ENCODE results near the gene SYDE1.

Gene SYDE1

DNA sequence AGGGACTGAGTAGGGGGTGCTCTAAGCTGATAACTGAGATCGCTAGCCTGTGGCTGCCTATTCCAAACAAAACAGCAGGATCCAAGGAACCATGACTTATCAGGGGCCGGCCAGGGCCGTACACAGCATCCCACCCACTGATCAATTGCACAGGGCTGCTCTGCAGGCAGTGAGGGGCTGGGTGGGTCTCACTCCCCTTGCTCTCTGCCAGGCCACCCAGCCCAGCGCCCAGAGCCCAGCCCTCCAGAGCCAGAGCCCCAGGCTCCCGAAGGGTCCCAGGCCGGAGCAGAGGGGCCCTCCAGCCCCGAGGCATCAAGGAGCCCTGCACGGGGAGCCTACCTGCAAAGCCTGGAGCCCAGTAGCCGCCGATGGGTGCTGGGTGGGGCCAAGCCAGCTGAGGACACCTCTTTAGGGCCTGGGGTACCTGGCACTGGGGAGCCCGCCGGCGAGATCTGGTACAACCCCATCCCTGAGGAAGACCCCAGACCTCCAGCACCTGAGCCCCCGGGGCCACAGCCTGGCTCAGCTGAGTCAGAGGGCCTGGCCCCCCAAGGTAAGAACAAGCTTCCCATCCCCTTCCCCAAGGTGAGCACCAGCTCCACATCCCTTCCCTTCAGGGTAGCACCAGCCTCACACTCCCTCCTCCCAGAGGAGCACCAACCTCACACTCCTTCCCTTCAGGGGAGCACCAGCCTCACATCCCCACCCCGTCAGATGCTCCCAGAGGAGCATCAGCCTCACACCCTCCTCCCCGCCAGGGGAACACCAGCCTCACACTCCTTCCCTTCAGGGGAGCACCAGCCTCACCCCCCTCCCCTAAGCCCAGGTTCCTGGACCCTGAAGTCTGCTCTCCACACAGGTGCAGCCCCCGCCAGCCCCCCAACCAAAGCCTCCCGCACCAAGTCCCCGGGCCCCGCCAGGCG lies 1.9 kb downstream of the SYDE1 start:
- in situ Hi-C loops (cut with HindIII; ENCODE audit: low sequenced_read_pairs) = no loop called here

DNA sequence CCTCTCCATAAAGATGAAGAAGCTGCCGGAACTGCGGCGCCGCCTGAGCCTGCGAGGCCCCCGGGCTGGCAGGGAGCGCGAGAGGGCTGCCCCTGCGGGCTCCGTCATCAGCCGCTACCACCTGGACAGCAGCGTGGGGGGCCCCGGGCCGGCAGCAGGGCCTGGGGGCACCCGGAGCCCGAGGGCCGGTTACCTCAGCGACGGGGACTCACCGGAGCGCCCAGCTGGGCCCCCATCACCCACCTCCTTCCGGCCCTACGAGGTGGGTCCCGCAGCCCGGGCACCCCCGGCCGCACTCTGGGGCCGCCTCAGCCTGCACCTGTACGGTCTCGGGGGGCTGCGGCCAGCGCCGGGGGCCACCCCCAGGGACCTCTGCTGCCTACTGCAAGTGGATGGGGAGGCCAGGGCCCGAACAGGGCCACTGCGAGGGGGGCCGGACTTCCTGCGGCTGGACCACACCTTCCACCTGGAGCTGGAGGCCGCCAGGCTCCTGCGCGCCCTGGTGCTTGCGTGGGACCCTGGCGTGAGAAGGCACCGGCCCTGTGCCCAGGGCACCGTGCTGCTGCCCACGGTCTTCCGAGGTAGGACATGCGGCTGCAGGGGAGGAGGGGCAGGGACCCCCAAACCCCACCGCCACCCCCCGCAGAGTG lies 2.7 kb downstream of the SYDE1 start:
- in situ Hi-C loops (cut with HindIII; ENCODE audit: low sequenced_read_pairs) = no loop called here

DNA sequence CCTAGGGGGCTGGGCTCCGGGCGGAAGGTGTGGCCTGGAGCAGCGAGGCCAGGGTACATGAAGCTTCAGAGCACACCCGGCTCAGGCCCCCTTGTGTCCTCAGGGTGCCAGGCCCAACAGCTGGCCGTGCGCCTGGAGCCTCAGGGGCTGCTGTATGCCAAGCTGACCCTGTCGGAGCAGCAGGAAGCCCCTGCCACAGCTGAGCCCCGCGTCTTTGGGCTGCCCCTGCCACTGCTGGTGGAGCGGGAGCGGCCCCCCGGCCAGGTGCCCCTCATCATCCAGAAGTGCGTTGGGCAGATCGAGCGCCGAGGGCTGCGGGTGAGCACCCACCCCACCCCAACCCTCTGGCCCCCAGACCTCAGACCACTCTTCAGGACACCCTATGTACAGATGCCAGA lies 3.2 kb downstream of the SYDE1 start:
- in situ Hi-C loops (cut with HindIII; ENCODE audit: low sequenced_read_pairs) = no loop called here

DNA sequence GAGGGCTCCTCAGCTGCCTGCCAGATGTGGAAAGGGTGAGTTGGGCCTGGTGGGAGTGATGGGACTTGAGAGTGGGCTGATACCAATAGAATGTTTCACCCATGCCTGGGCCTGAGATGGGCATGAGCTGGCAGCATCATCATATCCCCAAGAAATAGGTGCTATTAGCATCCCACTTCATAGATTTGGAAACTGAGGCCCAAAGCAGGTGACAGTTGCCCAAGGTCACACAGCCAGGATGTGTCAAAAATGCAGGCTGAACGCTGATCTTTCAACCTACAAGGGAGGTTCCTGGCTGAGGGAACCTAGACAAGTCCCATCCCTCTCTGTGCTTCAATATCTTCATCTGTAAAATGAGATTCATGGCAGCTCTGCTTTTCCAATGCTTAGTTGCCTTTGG lies 4.6 kb downstream of the SYDE1 start:
- in situ Hi-C loops (cut with HindIII; ENCODE audit: low sequenced_read_pairs) = no loop called here

DNA sequence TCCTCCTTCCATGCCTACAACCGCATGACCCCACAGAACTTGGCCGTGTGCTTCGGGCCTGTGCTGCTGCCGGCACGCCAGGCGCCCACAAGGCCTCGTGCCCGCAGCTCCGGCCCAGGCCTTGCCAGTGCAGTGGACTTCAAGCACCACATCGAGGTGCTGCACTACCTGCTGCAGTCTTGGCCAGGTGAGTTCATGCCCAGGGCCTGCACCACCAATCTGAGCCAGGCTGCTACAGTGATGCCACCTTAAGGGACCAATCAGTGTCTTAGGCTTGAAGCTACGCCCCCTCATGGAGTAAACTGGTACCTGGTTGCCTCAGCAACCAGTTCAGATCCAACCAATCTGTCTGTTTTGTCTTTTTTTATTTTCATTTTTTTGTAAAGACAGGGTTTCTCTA lies 5.2 kb downstream of the SYDE1 start:
- in situ Hi-C loops (cut with HindIII; ENCODE audit: low sequenced_read_pairs) = no loop called here

DNA sequence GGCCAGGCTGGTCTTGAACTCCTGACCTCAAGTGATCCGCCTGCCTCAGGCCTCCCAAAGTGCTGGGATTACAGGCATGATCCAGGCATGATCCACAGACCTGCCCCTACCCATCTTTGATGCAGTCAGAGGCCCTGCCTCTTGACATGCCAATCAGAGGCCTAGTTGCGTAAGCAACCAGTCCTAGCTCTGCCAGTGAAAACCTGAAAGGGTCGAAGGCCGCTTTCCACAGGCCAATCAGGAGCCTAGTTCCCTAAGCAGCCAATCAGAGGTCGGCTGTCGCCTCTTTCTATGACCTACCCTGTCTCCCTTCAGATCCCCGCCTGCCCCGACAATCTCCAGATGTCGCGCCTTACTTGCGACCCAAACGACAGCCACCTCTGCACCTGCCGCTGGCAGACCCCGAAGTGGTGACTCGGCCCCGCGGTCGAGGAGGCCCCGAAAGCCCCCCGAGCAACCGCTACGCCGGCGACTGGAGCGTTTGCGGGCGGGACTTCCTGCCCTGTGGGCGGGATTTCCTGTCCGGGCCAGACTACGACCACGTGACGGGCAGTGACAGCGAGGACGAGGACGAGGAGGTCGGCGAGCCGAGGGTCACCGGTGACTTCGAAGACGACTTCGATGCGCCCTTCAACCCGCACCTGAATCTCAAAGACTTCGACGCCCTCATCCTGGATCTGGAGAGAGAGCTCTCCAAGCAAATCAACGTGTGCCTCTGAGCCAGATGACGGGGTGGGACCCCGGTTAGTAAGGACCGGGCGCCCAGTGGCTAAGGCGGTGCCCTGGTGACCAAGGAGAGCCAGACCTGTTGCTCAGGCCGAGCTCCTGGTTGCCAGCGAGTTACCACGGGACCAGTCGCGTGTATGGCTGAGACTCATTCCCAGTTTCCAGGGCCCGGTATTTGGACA lies 6.3 kb downstream of the SYDE1 start:
- in situ Hi-C loops (cut with HindIII; ENCODE audit: low sequenced_read_pairs) = no loop called here

DNA sequence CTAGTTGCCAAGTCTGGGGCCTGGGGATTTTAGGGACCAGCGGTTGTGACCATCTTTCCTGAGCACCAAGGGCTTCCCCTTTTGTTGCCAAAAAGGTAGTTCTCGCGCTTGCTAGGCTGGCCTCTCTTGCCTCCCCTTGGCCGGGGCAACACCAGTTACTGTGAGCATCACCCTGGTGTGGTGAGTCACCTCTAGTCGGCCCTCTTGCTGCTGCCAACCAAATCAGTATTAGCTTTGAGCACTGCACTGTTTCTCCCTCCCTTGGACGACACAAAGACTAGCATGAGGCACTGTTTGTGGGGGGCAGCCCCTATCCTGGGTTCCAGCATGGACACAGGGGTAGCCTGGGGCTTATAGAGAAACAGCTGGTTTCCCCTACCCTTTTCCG lies 6.9 kb downstream of the SYDE1 start:
- in situ Hi-C loops (cut with HindIII; ENCODE audit: low sequenced_read_pairs) = no loop called here

DNA sequence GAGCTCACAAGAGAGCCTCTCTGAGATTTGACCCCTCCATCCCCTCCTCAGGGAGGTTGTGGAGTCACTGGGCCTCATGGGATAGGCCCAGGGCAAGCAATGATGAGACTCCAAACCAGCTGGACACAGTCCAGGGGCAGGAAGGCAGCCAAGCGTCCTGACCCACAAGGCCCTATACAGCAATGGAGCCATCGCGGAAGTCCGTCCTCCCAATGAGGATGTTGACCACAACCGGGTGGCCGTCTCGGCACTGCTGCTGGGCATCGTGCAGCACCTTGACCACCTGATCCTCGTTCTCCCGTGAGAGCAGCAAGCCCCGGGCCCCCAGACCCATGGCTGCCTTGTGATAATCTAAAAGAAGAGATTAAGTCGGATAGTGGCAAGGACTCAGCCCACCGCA lies 7.9 kb downstream of the SYDE1 start:
- in situ Hi-C loops (cut with HindIII; ENCODE audit: low sequenced_read_pairs) = no loop called here

DNA sequence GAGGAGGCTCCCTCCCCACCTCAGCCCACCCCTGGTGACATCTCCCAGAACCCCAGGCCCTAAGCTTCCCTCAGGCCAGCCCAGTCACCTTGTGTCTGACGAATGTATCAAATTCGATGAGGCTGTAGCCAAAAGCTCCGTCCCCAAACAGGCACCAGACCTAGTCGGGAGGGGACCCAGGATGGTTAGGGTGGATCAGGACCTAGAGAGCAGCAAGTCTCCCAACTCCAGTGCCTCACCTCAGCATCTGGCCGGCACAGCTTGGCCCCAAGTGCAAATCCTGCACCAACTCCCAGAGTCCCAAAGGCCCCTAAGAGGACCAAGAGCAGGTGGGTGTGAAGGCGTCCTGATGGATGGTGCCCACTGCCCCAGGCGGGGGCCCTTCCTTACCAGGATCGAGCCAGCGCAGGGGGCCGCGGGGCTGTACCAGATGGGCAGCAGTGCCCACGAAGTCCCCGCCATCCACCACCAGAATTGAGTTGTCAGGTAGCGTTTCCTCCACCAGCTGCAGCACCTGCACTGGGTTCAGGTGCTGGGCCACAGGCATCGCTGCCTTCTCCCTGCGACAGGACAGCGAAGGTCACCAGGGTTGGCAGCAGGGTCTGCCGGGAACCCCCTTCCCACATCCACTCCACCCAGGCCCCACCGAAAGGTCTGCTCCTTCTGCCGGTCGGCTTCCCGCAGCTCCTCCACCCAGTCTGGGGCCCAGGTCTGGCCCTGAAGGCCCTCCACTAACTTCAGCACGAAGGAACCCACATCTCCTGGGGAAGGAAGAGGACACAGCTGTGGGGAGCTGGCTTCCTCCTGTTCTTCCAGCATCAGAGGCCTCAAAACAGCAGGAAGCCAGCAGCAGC lies 8.8 kb downstream of the SYDE1 start:
- in situ Hi-C loops (cut with HindIII; ENCODE audit: low sequenced_read_pairs) = no loop called here

DNA sequence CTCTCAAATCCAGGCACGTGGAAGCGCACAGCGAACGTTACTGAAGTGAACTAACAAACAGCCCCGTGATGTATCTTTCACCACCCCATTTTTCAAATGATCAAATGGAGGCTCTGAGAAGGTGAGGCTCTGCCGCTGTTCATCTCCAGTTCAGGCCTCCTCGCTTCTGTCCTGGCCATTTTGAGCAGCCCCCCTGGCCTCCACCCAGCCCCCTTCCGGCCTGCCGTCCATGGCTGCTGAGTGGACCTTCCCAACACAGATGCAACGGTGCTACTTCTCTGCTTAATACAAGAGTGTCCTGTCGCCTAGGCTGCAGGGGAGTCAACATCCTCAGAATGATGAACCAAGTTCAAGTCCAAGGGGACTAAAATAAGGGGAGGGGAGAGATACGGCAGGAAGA lies 9.7 kb downstream of the SYDE1 start:
- in situ Hi-C loops (cut with HindIII; ENCODE audit: low sequenced_read_pairs) = no loop called here

DNA sequence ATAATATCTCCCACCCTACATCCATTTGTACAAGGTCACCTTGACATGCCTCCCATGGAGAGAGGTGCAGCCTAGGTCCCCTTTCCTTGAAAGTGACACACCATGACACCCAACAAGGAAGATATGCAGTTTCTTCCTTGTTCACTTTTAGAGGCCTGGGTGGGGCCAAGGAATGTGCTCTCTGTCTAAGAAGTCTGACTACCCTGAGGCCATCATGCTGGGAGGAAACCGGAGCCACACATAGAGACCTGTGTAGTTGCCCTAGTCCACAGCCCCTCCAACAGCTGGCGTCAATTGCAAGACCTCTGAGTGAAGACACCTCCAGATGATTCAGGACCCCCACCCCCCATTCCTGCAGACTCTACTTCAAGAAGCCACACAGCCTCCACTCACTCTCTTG lies 11.0 kb downstream of the SYDE1 start:
- in situ Hi-C loops (cut with HindIII; ENCODE audit: low sequenced_read_pairs) = no loop called here

DNA sequence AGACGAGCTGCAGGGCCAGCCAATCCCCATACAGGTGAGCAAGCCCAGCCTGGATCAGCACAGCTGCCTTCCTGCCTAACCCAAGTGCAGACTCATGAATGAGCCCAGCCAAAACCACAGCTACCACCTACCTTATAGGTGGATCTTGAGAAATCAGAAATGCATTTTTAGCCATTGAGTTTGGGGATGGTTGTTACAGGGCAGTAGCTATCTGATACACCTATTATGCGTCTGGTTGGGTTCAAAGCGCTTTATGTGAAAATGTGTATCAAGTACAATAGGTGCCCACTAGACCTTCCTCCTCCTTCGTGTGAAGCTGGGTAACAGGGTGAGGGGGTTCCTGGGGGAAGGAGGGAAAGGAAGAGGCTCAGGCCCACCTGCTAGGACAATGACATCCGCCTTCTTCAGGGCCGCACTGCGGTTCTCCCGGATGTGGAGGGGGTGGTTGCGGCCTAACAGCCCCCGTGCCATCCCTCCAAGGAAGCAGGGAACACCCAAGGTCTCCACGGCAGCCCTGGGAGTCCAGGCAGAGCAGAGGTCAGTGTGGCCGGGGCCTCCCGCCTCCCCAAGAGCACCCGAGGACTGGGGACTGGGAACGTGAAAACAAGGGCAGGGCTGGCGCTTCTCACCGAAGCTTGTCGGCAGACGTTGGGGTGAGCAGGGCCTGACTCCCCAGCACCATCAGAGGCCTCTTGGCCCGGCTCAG lies 11.7 kb downstream of the SYDE1 start:
- in situ Hi-C loops (cut with HindIII; ENCODE audit: low sequenced_read_pairs) = no loop called here

DNA sequence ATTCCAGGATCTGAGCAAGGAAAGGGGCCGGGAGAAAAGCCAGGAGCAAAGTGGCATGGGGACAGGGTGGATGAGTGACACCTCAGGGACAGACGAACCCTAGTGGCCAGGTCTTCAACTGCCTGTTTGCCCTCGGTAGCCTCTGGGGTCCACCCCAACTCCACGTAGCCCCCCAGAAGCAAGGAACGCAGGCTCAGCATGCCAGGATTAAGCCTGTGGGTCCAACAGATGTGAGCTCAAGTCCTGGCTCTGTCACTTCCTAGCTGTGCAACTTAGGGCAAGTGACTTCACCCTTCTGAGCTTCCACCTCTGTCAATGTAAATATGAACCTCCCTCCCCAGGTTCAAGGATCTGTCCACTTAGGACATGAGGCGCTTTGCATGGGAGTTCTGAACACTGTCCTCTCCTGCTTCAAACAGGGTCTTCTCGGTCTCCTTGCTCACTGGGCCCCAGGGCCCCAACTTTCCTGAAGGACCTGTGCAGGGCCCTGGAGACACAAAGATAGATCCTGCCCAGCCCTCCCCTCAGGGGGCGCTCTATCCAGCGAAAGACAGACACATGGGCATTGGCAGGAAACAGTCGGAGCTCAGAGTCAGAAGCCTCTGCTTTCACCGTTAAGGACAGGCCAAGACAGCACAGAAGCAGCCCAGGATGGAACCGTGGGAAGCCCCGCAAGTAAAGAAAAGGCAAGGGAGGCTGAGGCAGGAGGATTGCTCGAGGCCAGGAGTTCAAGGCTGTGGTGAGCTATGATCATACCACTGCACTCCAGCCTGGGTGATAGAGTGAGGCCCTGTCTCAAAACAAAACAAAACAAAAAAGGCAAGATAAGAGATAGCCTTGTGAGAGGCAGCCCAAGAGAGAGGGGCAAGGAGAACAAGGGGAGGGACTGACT lies 13.2 kb downstream of the SYDE1 start:
- in situ Hi-C loops (cut with HindIII; ENCODE audit: low sequenced_read_pairs) = no loop called here

DNA sequence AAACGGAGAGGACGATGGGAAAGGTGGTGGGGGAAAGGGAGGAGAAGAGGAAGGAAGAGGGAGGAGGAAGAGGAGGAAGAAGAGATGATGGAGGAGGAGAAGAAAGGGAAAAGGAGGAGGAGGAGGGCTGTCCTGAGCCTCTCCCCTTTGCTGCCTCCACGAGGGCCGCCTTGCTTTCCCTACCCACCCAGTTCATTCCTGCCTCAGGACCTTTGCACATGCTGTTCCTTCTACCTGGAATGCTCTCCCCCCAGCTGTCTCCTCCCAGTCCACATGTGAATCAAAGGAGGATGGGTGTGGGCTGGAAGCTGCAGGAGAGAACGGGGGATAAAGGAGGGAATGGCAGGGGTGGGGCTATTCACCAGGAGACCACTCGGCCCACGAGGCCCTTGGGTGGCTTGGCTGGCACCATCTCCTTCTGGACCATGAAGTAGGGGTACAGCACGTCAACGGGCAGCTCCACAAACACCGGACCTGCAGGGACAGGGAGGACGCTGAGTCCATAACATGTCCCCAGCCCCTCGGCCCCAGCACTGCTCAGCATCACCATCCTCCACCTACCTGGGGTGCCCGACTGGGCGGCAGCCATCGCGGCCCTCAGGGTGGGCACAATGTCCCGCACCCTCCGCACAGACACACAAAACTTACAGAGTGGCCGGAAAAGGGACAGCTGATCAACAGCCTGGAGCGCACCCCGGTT lies 15.3 kb downstream of the SYDE1 start:
- in situ Hi-C loops (cut with HindIII; ENCODE audit: low sequenced_read_pairs) = no loop called here

DNA sequence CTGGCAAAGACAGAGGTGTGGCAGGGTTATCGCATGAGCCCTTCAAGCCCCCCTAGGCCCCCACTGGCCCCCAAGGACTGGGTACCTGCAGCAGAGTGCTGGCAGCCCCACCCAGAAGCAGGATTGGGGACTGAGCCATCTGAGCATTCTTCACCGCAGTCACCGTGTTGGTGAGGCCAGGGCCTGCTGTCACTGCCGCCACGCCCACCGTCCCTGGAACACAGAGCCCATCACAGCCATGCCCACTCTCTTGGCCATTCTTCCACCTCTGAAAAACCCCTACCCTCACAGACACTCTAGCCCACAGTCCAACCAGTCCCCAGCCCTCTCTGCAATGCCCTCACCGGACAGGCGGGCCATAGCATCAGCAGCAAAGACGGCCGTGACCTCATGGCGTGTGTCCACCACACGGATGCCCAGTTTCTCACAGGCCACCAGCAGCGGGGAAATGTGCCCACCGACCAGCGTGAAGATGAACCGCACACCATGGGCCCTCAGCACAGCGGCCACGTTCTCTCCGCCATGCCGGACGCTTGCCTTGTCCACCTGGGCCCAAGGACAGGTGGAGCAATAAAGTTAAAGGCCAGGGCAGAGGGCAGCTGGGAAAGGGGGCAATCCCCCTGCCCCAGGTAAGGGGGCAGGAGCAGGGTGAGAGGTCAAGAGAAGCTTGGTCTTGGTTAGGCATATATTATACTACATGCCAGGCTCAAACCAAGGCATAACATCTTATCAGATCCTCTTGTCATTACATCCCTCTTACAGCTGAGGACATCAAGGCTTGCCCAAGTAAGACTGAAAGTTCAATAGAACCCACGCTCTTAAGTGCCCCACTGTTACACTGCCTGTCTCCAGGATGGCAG lies 16.1 kb downstream of the SYDE1 start:
- in situ Hi-C loops (cut with HindIII; ENCODE audit: low sequenced_read_pairs) = no loop called here

DNA sequence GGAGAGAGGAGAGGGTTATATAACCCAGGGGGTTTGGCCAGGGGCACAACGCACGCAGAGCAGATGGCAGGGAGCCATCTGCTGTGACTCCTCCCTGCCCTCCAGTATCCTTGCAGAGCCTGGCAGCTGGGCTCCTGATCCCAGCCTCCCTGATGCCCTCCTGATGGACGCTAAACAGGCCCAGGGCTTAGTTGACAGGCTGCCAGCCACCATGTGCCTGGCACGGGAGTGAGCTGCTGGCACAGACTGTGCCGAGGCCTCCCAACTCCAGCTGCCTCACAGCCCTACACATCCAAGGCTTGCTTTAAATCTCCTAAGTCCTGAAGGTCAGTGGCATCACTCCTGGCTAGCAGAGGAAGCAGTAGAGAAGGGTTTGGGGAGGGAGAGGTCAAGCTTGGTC lies 16.7 kb downstream of the SYDE1 start:
- in situ Hi-C loops (cut with HindIII; ENCODE audit: low sequenced_read_pairs) = no loop called here

DNA sequence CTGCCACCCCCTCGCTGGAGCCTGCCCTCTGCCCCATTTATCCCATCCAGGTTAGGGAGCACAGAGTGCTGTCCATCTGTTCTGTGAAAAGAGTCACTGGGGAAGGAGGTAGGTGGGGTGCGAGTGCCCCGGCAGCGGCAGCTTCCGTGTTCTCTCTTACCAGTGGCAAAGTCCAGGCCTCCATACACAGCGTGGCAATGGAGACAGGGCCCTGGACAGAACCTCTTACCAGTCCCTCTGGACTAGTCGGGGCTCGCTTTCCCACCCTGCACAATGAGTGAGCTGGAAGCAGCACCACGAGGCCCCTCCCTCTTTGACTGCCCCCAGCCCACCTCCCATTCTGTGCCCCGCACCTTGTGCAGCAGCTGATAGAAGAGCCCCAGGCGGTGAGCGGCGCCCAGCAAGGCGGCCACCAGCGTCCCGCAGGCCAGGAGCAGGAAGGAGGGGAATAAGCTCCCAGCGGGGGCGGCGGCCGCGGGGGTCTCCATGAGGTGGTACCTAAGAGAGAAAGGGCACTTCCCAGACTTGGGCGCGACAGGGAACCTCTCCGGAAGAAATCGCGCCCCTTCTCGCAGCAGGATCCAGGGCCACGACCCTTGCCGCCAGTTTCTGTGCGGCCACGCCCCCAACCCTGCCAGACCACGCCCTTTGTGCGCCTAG lies 17.5 kb downstream of the SYDE1 start:
- in situ Hi-C loops (cut with HindIII; ENCODE audit: low sequenced_read_pairs) = no loop called here

Data from DLD1 (cell line).